Tibial nerve (tissue), 3 donors: ENCODE data around the gene ABHD5.

Source experiments
- CTCF ChIP-seq, 5 experiments: fragments of 200-600 bp in 3 of 5; fragments of 450-650 bp in 2 of 5; sonication (generic) in 3 of 5; IDR thresholded peaks; one replicate each; pipeline ENCODE4 v1.5.1; 2016 to 2019; ENCODE audit warnings: antibody characterized with exemption in 5 of 5, mild to moderate bottlenecking in 3 of 5, moderate library complexity in 2 of 5
- POLR2A ChIP-seq, 2 donors: fragments of 450-650 bp; IDR thresholded peaks; one replicate each; pipeline ENCODE4 v1.6.1; 2017; ENCODE audit warnings: antibody characterized with exemption in 2 of 2, mild to moderate bottlenecking in 2 of 2, moderate library complexity in 2 of 2

DNA sequence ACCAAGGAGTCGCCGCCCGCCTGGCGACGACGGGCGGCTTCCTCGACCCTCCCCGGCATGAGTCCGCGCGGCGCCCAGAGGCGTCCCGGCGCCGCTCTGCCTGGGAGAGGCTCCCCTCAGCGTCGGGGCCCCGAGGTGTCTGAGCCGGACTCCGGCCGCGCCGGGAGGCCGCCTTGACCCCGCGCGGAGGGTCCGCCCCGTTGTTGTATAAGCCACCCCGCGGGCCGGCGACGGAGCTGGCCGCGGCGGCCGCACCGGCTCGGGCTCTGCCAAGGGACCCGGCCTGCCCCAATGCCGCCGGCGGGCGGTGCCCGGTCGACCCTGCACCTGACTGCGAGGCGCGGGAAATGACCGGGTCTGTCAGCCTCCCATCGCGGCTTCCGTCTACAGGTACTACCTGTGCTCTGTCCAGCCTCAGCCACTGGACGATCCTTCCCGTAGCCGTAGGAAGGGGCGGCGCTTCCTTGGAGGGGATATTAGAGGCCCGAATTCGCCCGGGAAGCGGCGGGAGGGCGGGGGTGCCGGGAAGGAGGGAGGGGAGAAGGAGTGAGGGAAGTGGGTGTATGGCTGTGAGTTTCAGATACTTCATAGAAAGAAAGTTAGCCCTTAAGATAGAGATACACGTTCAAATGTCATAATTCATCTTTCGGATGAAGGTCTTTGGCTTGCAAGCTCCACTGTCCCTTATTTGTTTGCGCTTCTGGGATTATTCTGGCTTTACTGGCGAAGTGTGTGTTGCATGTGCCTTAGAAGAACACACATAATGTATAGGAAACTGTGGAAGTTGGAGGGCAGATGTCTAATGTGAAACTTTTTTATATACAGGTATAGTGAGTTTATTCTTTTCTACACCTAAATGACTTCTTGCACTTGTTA, 620 bp downstream of the ABHD5 start:
- no peak for TF ChIP-seq CTCF (IDR thresholded peaks at IDR 0.05)
- TF ChIP-seq POLR2A (IDR thresholded peaks at IDR 0.05): no peak
